HCT116 (cell line): ENCODE measurements around the gene FSTL4. TPM values are rescaled to one million over a fixed set of nuclear protein-coding genes. Genes with fewer than 3 reads are reported as not detected.
A peak's percentile ranks its signal among the peaks of the same experiment; 100 is the strongest.

Source experiments
- ATAC-seq: fragments of 200-7000 bp; cut with Tn5 transposase; 2 replicates; pipeline ENCODE4 v1.9.1; 2020; ENCODE audit warnings: mild to moderate bottlenecking, moderate library complexity
- BruUV-seq: library from RNA; stranded (reverse); fragments of 400-500 nt; replicated peaks from 2 replicates; lab custom pipeline; 2021; lab: Mats Ljungman, UMichigan
- CTCF ChIA-PET: fragments of 300-600 bp; sonication (Branson Sonifier 250); formaldehyde crosslinking; loops from one replicate; lab custom pipeline; 2021; ENCODE audit warnings: antibody characterized with exemption; lab: Charles Lee
- POLR2A ChIA-PET: fragments of 300-600, 350-600 bp; sonication (Branson Sonifier 250); formaldehyde crosslinking; loops from one replicate; lab custom pipeline; 2021; ENCODE audit warnings: antibody characterized with exemption; lab: Charles Lee
- RAD21 ChIA-PET, 2 experiments: fragments of 300-600 bp; sonication (Branson Sonifier 250); formaldehyde crosslinking; loops; one replicate each; lab custom pipeline; 2023; ENCODE audit warnings: low total read pairs in 2 of 2; ENCODE audit not compliant: uncharacterized antibody in 2 of 2, unreplicated experiment in 2 of 2, low non-redundant PET in 1 of 2; lab: Charles Lee
- DNase-seq: peaks from one replicate; pipeline ENCODE4 v3.0.0-alpha.2; 2010; ENCODE audit warnings: low read depth, low spot score
- H2AFZ ChIP-seq: fragments of 200-600 bp; shearing (Covaris generic), sonication (generic); 2 replicates; pipeline ENCODE4 v1.6.1; 2017; ENCODE audit warnings: low read depth, mixed run types, mixed read lengths, antibody characterized with exemption, low read length; ENCODE audit not compliant: poor library complexity, severe bottlenecking
- H3K27ac ChIP-seq: 2 replicates; pipeline ENCODE4 v1.5.1; 2012; ENCODE audit warnings: low read depth, low read length
- H3K27me3 ChIP-seq: fragments of 200-600 bp; sonication (generic); 2 replicates; pipeline ENCODE4 v1.6.1; 2016; ENCODE audit warnings: mixed run types, low read length, mixed read lengths; ENCODE audit not compliant: insufficient read depth
- H3K36me3 ChIP-seq, 2 experiments: fragments of 200-500 bp in 1 of 2; fragments of 200-600 bp in 1 of 2; sonication (Bioruptor generic) in 1 of 2; sonication (generic) in 1 of 2; 2 replicates each; pipeline versions ENCODE4 v1.5.1 to v1.6.1; 2014 to 2016; ENCODE audit warnings: low read length in 2 of 2, inconsistent platforms in 1 of 2, mixed read lengths in 1 of 2, mixed run types in 1 of 2; ENCODE audit not compliant: insufficient read depth in 2 of 2, control insufficient read depth in 1 of 2
- H3K4me1 ChIP-seq, 2 experiments: fragments of 200-600 bp in 1 of 2; sonication (generic) in 1 of 2; 2 replicates each; pipeline versions ENCODE4 v1.5.1 to v1.6.1; 2012 to 2017; ENCODE audit warnings: low read length in 2 of 2, inconsistent platforms in 1 of 2, mild to moderate bottlenecking in 1 of 2, mixed read lengths in 1 of 2, mixed run types in 1 of 2, moderate library complexity in 1 of 2; ENCODE audit not compliant: insufficient read depth in 2 of 2, control insufficient read depth in 1 of 2
- H3K4me2 ChIP-seq: fragments of 200-600 bp; sonication (generic); 2 replicates; pipeline ENCODE4 v1.6.1; 2017; ENCODE audit warnings: mixed run types, low read length, mixed read lengths
- H3K4me3 ChIP-seq, 2 experiments: fragments of 200-600 bp in 1 of 2; sonication (generic) in 1 of 2; replicated peaks in 1 of 2; 2 replicates each; pipeline ENCODE4 v1.5.1; 2011 to 2016; ENCODE audit warnings: low read length in 2 of 2, control low read depth in 1 of 2, low read depth in 1 of 2, mild to moderate bottlenecking in 1 of 2, mixed read lengths in 1 of 2, mixed run types in 1 of 2
- H3K79me2 ChIP-seq: fragments of 200-600 bp; sonication (generic); 2 replicates; pipeline ENCODE4 v1.6.1; 2017; ENCODE audit warnings: mild to moderate bottlenecking, mixed run types, low read length, moderate library complexity, mixed read lengths; ENCODE audit not compliant: insufficient read depth
- H3K9ac ChIP-seq: fragments of 200-600 bp; sonication (generic); 2 replicates; pipeline ENCODE4 v1.6.1; 2016; ENCODE audit warnings: low read length, mixed read lengths
- H3K9me2 ChIP-seq: fragments of 200-600 bp; sonication (generic), shearing (Covaris generic); 2 replicates; pipeline ENCODE4 v1.6.1; 2017; ENCODE audit warnings: mixed run types, mild to moderate bottlenecking, moderate library complexity; ENCODE audit not compliant: insufficient read depth
- H3K9me3 ChIP-seq, 2 experiments: fragments of 200-500 bp in 1 of 2; fragments of 200-600 bp in 1 of 2; sonication (Bioruptor generic) in 1 of 2; sonication (generic) in 1 of 2; 2 replicates each; pipeline ENCODE4 v1.6.1; 2014 to 2017; ENCODE audit warnings: low read length in 2 of 2, mixed read lengths in 2 of 2, inconsistent platforms in 1 of 2, low read depth in 1 of 2, mild to moderate bottlenecking in 1 of 2, mixed run types in 1 of 2, moderate library complexity in 1 of 2; ENCODE audit not compliant: control insufficient read depth in 1 of 2, insufficient read depth in 1 of 2
- H4K20me1 ChIP-seq: fragments of 200-600 bp; sonication (generic), shearing (Covaris generic); 2 replicates; pipeline ENCODE4 v1.6.1; 2017; ENCODE audit warnings: mixed run types, mild to moderate bottlenecking, moderate library complexity; ENCODE audit not compliant: insufficient read depth
- ATF3 ChIP-seq: IDR thresholded peaks from 2 replicates; pipeline ENCODE4 v1.6.1; 2012
- CTCF ChIP-seq, 3 experiments: fragments of 200-600 bp in 1 of 3; sonication (generic) in 1 of 3; IDR thresholded peaks in 2 of 3; conservative IDR thresholded peaks in 1 of 3; 2 replicates each; pipeline ENCODE4 v1.5.1; 2012 to 2017; ENCODE audit warnings: low read depth in 2 of 3, low read length in 2 of 3, antibody characterized with exemption in 1 of 3, borderline replicate concordance in 1 of 3, control low read depth in 1 of 3, mild to moderate bottlenecking in 1 of 3, mixed read lengths in 1 of 3, mixed run types in 1 of 3, moderate library complexity in 1 of 3; ENCODE audit not compliant: insufficient read depth in 1 of 3
- EGR1 ChIP-seq: IDR thresholded peaks from 2 replicates; pipeline ENCODE4 v1.6.1; 2012; ENCODE audit warnings: low read depth
- EZH2 ChIP-seq: fragments of 200-600 bp; sonication (generic); IDR thresholded peaks from 2 replicates; pipeline ENCODE4 v1.6.1; 2017; ENCODE audit warnings: antibody characterized with exemption, mixed run types
- MAX ChIP-seq: IDR thresholded peaks from 2 replicates; pipeline ENCODE4 v1.6.1; 2012
- POLR2AphosphoS5 ChIP-seq: IDR thresholded peaks from 2 replicates; pipeline ENCODE4 v1.6.1; 2011; ENCODE audit warnings: mild to moderate bottlenecking, low read depth, low read length, moderate library complexity
- RAD21 ChIP-seq: IDR thresholded peaks from 2 replicates; pipeline ENCODE4 v1.6.1; 2012; ENCODE audit warnings: low read depth, mild to moderate bottlenecking
- SP1 ChIP-seq: IDR thresholded peaks from 2 replicates; pipeline ENCODE4 v1.6.1; 2012; ENCODE audit warnings: low read depth
- SRF ChIP-seq: IDR thresholded peaks from 2 replicates; pipeline ENCODE4 v1.6.1; 2012; ENCODE audit warnings: low read depth
- TCF7L2 ChIP-seq: IDR thresholded peaks from 2 replicates; pipeline ENCODE4 v1.7.0; 2011; ENCODE audit warnings: borderline replicate concordance, inconsistent platforms; ENCODE audit not compliant: insufficient read depth, insufficient read length; ENCODE audit errors: extremely low read depth
- ZBTB33 ChIP-seq: IDR thresholded peaks from 2 replicates; pipeline ENCODE4 v1.6.1; 2011; ENCODE audit warnings: mild to moderate bottlenecking, low read length, moderate library complexity; ENCODE audit not compliant: insufficient replicate concordance; ENCODE audit errors: extremely low read depth
- intact Hi-C: fragments of 100-400 bp; cut with micrococcal nuclease; formaldehyde crosslinking; loops from 2 replicates; pipeline ENCODE4 v1.10.0; 2022
- total RNA-seq: library from RNA; stranded (reverse); gene quantifications from one replicate; pipeline ENCODE4 v1.2.1, GENCODE V29; 2021; ENCODE audit not compliant: unreplicated experiment

FSTL4 gene
- total RNA-seq, 1 experiment from 2014 or later: 0.37 TPM

- intact Hi-C loops: loop anchor here (10.0 kb wide), 1 partner anchor 857 kb away; no protein-coding TSS in a partner anchor
- TF ChIP-seq ATF3 (no peak), POLR2AphosphoS5 (no peak), TCF7L2 (no peak), MAX (no peak)
- POLR2A ChIA-PET: interaction anchor here (1.3 to 1.6 kb wide), 2 partner anchors 14 to 110 kb away, joined by 5 to 7 read pairs; no protein-coding TSS in a partner anchor
Observed at GRCh38 chr5:133241179-133242092, 370.9 kb downstream of the FSTL4 start.

GRCh38 chr5:133240425-133241091 lies 371.8 kb downstream of the FSTL4 start:
- BruUV-seq: no TSS peak
- H3K79me2 ChIP-seq: no peaks in the 10 kb centered on the region
- peak overlapping the region; percentile 40 for H3K27ac ChIP-seq
- POLR2A ChIA-PET: interaction anchor here (1.3 to 1.6 kb wide), 2 partner anchors 13 to 110 kb away, joined by 5 to 7 read pairs; no protein-coding TSS in a partner anchor
- H3K4me3 ChIP-seq: peak overlapping the region in 1 of 2 experiments; percentile 35; a peak in 2 of 4 replicates
- CTCF ChIA-PET: interaction anchor here (1.1 kb wide), 1 partner anchor 15 kb away, joined by 3 read pairs; no protein-coding TSS in a partner anchor
- intact Hi-C loops: loop anchor here (10.0 kb wide), 1 partner anchor 856 kb away; no protein-coding TSS in a partner anchor
- H3K9me2 ChIP-seq: no peaks in the 10 kb centered on the region
- ATAC-seq: peak; percentile 86
- DNase-seq: peak; percentile 90
- H4K20me1 ChIP-seq: no peaks in the 10 kb centered on the region
- peak overlapping the region; percentile 75 for H3K4me2 ChIP-seq
- peaks cover 26 to 68% of the 10 kb centered on the region in 2 experiments for H3K4me1 ChIP-seq
- no peaks in the 10 kb centered on the region for H3K9me3 ChIP-seq
- H3K9ac ChIP-seq: peak overlapping the region; percentile 44
- H2AFZ ChIP-seq: peak overlapping the region; percentile 51
- no peaks in the 10 kb centered on the region for H3K36me3 ChIP-seq
- no peaks in the 10 kb centered on the region for H3K27me3 ChIP-seq
- RAD21 ChIA-PET: no interaction called here
- TF ChIP-seq CTCF (IDR thresholded peaks at IDR 0.05 in 2 of 3, conservative IDR thresholded peaks at IDR 0.05 in 1 of 3; ENCODE audit: borderline replicate concordance in 1 of 3, insufficient read depth in 1 of 3, low read depth in 2 of 3, low read length in 2 of 3) (no peak), SP1 (no peak), EZH2 (no peak), SRF (no peak), RAD21 (no peak), ZBTB33 (no peak), TCF7L2 (peak; percentile 64), EGR1 (no peak)

More at GRCh38 chr5:133241179-133242092, 370.9 kb downstream of the FSTL4 start:
- CTCF ChIA-PET: no interaction called here
- H3K9ac ChIP-seq: peak overlapping the region; percentile 44
- H3K4me1 ChIP-seq: peaks cover 32 to 68% of the 10 kb centered on the region in 2 experiments
- H3K27me3 ChIP-seq: no peaks in the 10 kb centered on the region
- H2AFZ ChIP-seq: peak overlapping the region; percentile 51
- no peaks in the 10 kb centered on the region for H3K9me2 ChIP-seq
- ATAC-seq (no peak), DNase-seq (no peak)
- H3K9me3 ChIP-seq: no peaks in the 10 kb centered on the region
- BruUV-seq: no TSS peak
- H3K79me2 ChIP-seq: no peaks in the 10 kb centered on the region
- RAD21 ChIA-PET: no interaction called here
- peak overlapping the region; percentile 75 for H3K4me2 ChIP-seq
- H4K20me1 ChIP-seq: no peaks in the 10 kb centered on the region
- no peaks in the 10 kb centered on the region for H3K36me3 ChIP-seq
- H3K4me3 ChIP-seq: peak overlapping the region in 1 of 2 experiments; percentile 35; a peak in 1 of 4 replicates
- H3K27ac ChIP-seq: peak overlapping the region; percentile 40; the same call in 1 of the 2 replicates
